ENCODE data around the gene MAN2A1. TPM values are rescaled to one million over a fixed set of nuclear protein-coding genes. Genes with fewer than 3 reads are reported as not detected.
A peak's percentile ranks its signal among the peaks of the same experiment; 100 is the strongest.

The MAN2A1 gene
- total RNA-seq, 1 donor from 2014 or later = 43.6 TPM

DNA sequence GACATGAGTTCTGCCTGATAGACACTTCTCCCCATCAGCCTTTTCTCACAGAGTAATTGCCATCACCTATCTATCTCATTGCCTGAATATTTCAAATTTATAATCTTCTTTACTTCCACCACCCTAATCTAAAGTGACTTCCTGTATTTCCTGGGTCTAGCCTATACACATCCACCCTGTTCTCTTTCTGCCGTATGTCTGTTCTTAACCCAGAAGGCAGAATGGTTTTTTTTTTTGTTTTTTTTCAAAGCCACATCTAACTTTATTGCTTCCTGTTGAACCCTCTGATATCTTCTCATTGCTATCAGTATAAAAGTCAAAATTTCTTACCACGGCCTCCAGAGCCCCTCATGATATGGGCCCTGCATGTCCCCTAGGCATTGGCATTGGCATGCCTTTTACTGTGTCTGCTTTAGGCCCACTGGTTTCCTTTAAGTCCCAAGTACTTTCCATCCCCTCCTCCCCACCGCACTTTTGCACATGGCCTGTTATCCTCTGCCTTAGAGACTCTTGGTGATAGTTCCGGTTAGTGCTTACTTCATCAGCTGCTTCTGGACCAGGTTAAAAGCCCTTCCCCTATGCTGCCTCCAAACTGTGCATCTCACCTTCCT lies 159.9 kb downstream of the MAN2A1 start:
- Histone ChIP-seq H3K4me1 (no peaks in the 10 kb centered on the region), H3K36me3 (peaks cover 15% of the 10 kb centered on the region), H3K27me3 (no peaks in the 10 kb centered on the region), H3K4me3 (no peak overlapping the region), H3K9me3 (no peaks in the 10 kb centered on the region), H3K27ac (no peak overlapping the region)
- intact Hi-C loops (cut with DNase I) = no loop called here
- TF ChIP-seq, protein P1, sequence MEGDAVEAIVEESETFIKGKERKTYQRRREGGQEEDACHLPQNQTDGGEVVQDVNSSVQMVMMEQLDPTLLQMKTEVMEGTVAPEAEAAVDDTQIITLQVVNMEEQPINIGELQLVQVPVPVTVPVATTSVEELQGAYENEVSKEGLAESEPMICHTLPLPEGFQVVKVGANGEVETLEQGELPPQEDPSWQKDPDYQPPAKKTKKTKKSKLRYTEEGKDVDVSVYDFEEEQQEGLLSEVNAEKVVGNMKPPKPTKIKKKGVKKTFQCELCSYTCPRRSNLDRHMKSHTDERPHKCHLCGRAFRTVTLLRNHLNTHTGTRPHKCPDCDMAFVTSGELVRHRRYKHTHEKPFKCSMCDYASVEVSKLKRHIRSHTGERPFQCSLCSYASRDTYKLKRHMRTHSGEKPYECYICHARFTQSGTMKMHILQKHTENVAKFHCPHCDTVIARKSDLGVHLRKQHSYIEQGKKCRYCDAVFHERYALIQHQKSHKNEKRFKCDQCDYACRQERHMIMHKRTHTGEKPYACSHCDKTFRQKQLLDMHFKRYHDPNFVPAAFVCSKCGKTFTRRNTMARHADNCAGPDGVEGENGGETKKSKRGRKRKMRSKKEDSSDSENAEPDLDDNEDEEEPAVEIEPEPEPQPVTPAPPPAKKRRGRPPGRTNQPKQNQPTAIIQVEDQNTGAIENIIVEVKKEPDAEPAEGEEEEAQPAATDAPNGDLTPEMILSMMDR (IDR thresholded peaks at IDR 0.05) = no peak
- DNase-seq = no peak
- ATAC-seq = no peak

DNA sequence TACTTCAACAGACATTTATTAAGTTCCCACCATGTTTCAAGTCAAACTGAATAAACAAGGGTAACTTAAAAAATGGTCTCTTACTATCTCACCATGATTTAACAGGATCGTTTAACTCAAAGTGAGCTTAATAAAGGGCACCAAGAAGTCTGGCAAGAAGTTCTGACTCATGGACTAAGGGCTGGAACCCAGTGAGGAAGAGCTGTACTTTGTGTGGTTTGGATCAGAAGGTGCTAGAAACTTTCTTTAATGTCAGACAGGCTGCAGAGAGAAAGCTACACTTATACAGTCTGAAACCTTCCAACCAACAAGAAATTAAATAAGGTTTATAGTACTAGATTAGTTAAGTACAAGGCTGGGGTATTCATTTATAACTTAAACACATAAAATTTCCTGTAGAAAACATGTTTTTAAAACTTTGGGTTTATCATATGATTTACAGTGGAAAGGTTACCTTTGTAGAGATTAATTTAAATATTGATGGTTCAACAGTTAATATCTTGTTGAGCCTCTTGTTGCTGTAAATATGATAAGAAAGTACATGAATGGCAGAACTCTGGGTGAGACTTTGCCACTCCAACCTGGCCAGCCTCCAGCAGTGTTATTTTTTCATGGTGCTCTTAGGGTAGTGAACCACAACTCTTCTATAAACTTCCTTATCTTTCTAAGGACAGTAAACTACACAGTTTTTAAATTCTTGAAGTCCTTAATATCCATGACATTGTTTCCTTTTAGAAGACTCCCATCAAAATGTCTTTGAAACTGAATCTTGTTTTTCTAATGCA lies 162.8 kb downstream of the MAN2A1 start:
- intact Hi-C loops (cut with DNase I) = no loop called here
- TF ChIP-seq, protein P1 (IDR thresholded peaks at IDR 0.05) = no peak
- no peak for ATAC-seq
- H3K27me3 ChIP-seq = no peaks in the 10 kb centered on the region
- peaks cover 39% of the 10 kb centered on the region for H3K36me3 ChIP-seq
- no peaks in the 10 kb centered on the region for H3K9me3 ChIP-seq
- no peaks in the 10 kb centered on the region for H3K4me1 ChIP-seq
- H3K27ac ChIP-seq = no peak overlapping the region
- DNase-seq = no peak
- no peak overlapping the region for H3K4me3 ChIP-seq

DNA sequence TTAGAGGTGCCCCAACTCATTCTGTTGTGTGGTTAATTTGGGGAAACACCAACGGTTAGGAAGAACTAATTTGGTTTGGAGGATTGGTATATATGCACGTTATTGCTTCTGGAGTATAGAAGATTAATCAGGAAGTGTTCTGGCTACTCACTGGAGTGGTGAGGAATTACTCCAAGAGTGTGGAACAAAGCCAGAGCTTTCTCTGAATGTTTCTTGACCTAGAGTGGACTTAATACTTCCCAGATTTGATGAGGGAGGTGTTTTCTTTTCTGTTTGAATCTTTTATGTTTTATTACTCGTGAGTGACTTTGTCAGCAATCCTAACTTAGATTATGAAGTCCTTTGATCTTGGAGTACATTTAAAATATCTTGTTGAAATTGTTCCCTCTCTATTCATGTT lies 163.7 kb downstream of the MAN2A1 start:
- TF ChIP-seq, protein P1 (IDR thresholded peaks at IDR 0.05) = no peak
- H3K27ac ChIP-seq = no peak overlapping the region
- no peaks in the 10 kb centered on the region for H3K9me3 ChIP-seq
- no peaks in the 10 kb centered on the region for H3K4me1 ChIP-seq
- DNase-seq (no peak), ATAC-seq (peak; percentile 50)
- intact Hi-C loops (cut with DNase I) = no loop called here
- H3K36me3 ChIP-seq = peaks cover 35% of the 10 kb centered on the region
- H3K4me3 ChIP-seq = no peak overlapping the region
- no peaks in the 10 kb centered on the region for H3K27me3 ChIP-seq

DNA sequence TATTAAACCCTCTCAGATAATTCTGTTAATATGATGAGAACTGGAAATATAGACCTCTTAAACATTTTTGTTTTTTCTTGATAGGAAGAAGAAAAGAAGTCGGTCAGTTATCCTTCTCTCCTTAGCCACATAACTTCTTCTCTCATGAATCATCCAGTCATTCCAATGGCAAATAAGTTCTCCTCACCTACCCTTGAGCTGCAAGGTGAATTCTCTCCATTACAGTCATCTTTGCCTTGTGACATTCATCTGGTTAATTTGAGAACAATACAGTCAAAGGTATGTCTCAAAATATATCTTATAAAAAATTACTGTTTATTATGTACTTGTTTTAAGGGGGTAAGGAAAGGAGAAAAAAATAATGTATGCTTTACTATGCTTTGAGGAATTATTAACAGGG lies 165.3 kb downstream of the MAN2A1 start:
- Histone ChIP-seq H3K9me3 (no peaks in the 10 kb centered on the region), H3K4me1 (no peaks in the 10 kb centered on the region), H3K36me3 (peaks cover 36% of the 10 kb centered on the region), H3K27me3 (no peaks in the 10 kb centered on the region), H3K27ac (no peak overlapping the region), H3K4me3 (no peak overlapping the region)
- DNase-seq (no peak), ATAC-seq (no peak)
- intact Hi-C loops (cut with DNase I) = no loop called here
- TF ChIP-seq, protein P1 (IDR thresholded peaks at IDR 0.05) = no peak

DNA sequence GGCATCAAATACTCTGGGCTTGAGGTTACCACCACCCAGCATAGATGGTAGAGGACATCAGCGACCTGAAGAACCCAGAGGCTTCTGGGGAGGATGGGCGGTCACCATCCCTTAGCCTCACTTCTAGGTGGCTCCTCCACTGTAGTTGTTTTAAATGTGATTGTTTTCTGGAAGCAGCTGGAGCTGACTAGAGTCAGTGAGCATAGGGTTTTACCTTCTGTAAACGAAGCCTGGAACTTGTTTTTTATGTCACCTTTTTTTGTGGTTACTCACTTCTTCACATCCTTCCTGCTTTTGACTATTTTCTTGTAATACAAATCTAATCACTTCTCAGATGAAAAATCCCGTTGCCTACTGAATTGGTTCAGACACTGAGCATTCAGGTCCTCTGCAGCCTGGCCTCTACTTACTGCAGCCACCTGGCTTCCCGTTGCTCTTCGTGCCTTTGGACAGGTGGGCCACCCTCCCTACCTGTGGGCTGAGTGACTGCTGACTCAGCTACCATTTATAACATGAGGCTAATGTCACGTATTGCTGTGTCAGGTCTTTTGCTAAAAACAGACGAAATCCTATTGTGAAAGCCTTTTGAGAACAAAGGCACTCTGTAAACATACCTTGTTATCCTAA lies 167.8 kb downstream of the MAN2A1 start:
- DNase-seq (no peak), ATAC-seq (no peak)
- Histone ChIP-seq H3K27me3 (no peaks in the 10 kb centered on the region), H3K4me1 (no peaks in the 10 kb centered on the region), H3K36me3 (peaks cover 54% of the 10 kb centered on the region), H3K4me3 (no peak overlapping the region), H3K27ac (no peak overlapping the region), H3K9me3 (no peaks in the 10 kb centered on the region)
- TF ChIP-seq, protein P1 (IDR thresholded peaks at IDR 0.05) = no peak
- intact Hi-C loops (cut with DNase I) = no loop called here
